Keratinocyte (primary cell): ENCODE data around the gene BSPRY. TPM values are rescaled to one million over a fixed set of nuclear protein-coding genes. Genes with fewer than 3 reads are reported as not detected.

Experiments
- DNase-seq: peaks from one replicate; pipeline ENCODE4 v3.0.0-alpha.2; 2011; ENCODE audit warnings: low read depth, missing footprints, low spot score
- FAIRE-seq: peaks from 2 replicates; lab custom pipeline; 2011; peaks lifted over from hg19 to GRCh38; lab: Jason Lieb, UNC
- H2AFZ ChIP-seq: 2 replicates; pipeline ENCODE4 v1.6.0; 2012; ENCODE audit warnings: low read length, control low read depth, inconsistent platforms; ENCODE audit not compliant: control insufficient read depth
- H3K27ac ChIP-seq: 2 replicates; pipeline ENCODE4 v1.5.1; 2011; ENCODE audit warnings: low read length; ENCODE audit not compliant: control insufficient read depth, insufficient read depth
- H3K27me3 ChIP-seq: 3 replicates; pipeline ENCODE4 v1.6.0; 2011; ENCODE audit warnings: low read length; ENCODE audit not compliant: control insufficient read depth, insufficient read depth; ENCODE audit errors: extremely low read depth
- H3K36me3 ChIP-seq, 2 experiments: 2 replicates in 1 of 2; 3 replicates in 1 of 2; pipeline ENCODE4 v1.5.1; 2011; ENCODE audit warnings: low read length in 2 of 2, mild to moderate bottlenecking in 1 of 2; ENCODE audit not compliant: control insufficient read depth in 2 of 2, insufficient read depth in 2 of 2; ENCODE audit errors: extremely low read depth in 1 of 2
- H3K4me1 ChIP-seq: 3 replicates; pipeline ENCODE4 v1.5.1; 2011; ENCODE audit warnings: low read length; ENCODE audit not compliant: control insufficient read depth, insufficient read depth; ENCODE audit errors: extremely low read depth
- H3K4me2 ChIP-seq: 3 replicates; pipeline ENCODE4 v1.6.0; 2011; ENCODE audit warnings: low read depth, low read length; ENCODE audit not compliant: control insufficient read depth, insufficient read depth; ENCODE audit errors: extremely low read depth
- H3K4me3 ChIP-seq, 3 experiments: fragments of 200-600 bp in 1 of 3; sonication (generic) in 1 of 3; 2 replicates in 2 of 3; 3 replicates in 1 of 3; pipeline ENCODE4 v1.5.1; 2011 to 2016; ENCODE audit warnings: low read length in 3 of 3, mild to moderate bottlenecking in 3 of 3, control low read depth in 2 of 3, inconsistent platforms in 1 of 3, low read depth in 1 of 3, mixed read lengths in 1 of 3, mixed run types in 1 of 3, moderate library complexity in 1 of 3; ENCODE audit not compliant: control insufficient read depth in 2 of 3, insufficient read depth in 2 of 3; ENCODE audit errors: extremely low read depth in 1 of 3
- H3K79me2 ChIP-seq: 2 replicates; pipeline ENCODE4 v1.6.0; 2012; ENCODE audit warnings: low read length; ENCODE audit not compliant: control insufficient read depth, insufficient read depth
- H3K9ac ChIP-seq: 3 replicates; pipeline ENCODE4 v1.6.0; 2011; ENCODE audit warnings: low read length; ENCODE audit not compliant: control insufficient read depth, insufficient read depth; ENCODE audit errors: extremely low read depth
- H3K9me1 ChIP-seq: 3 replicates; pipeline ENCODE4 v1.6.0; 2011; ENCODE audit warnings: low read length; ENCODE audit not compliant: control insufficient read depth, insufficient read depth; ENCODE audit errors: extremely low read depth
- H3K9me3 ChIP-seq: 2 replicates; pipeline ENCODE4 v1.5.1; 2012; ENCODE audit warnings: low read depth, low read length; ENCODE audit not compliant: control insufficient read depth
- H4K20me1 ChIP-seq: 3 replicates; pipeline ENCODE4 v1.6.0; 2011; ENCODE audit warnings: low read length; ENCODE audit not compliant: control insufficient read depth, insufficient read depth; ENCODE audit errors: extremely low read depth
- EZH2 ChIP-seq: IDR thresholded peaks from one replicate; pipeline ENCODE4 v1.6.1; 2012; ENCODE audit warnings: inconsistent platforms, mild to moderate bottlenecking, low read length, moderate library complexity
- dilution Hi-C: fragments of 300-500 bp; cut with MboI; formaldehyde crosslinking; loops from one replicate; pipeline ENCODE4 v1.7.0; 2020; ENCODE audit warnings: low sequenced_read_pairs; ENCODE audit not compliant: extremely low pct_ligation_motif_present
- polyA plus RNA-seq, 5 experiments: library from polyadenylated mRNA; depleted of rRNA in 3 of 5; stranded (reverse) in 3 of 5; stranded (forward) in 1 of 5; unstranded in 1 of 5; fragments of >200 nt; gene quantifications; 1 replicate in 1 of 5; 2 replicates in 3 of 5; 3 replicates in 1 of 5; pipeline versions ENCODE4 v1.2.1 to v1.2.3, GENCODE V29; 2011 to 2012; ENCODE audit warnings: missing spikeins in 2 of 5, low read depth in 1 of 5, low replicate concordance in 1 of 5
- TF ChIP-seq, protein P1 (sequence below), 3 experiments: IDR thresholded peaks in 1 of 3; conservative IDR thresholded peaks in 1 of 3; optimal IDR thresholded peaks in 1 of 3; 2 replicates in 2 of 3; 3 replicates in 1 of 3; pipeline versions ENCODE3 to v1.5.1; 2011; ENCODE audit warnings: low read length in 3 of 3, mild to moderate bottlenecking in 3 of 3, moderate library complexity in 2 of 3, control low read depth in 1 of 3, inconsistent platforms in 1 of 3; ENCODE audit not compliant: insufficient read depth in 2 of 3; ENCODE audit errors: extremely low read depth in 1 of 3

Gene BSPRY
- polyA plus RNA-seq, 1 donor (not counting 4 experiments of a cell fraction or from before 2014, with no cell fraction given), result 0.41 TPM

DNA sequence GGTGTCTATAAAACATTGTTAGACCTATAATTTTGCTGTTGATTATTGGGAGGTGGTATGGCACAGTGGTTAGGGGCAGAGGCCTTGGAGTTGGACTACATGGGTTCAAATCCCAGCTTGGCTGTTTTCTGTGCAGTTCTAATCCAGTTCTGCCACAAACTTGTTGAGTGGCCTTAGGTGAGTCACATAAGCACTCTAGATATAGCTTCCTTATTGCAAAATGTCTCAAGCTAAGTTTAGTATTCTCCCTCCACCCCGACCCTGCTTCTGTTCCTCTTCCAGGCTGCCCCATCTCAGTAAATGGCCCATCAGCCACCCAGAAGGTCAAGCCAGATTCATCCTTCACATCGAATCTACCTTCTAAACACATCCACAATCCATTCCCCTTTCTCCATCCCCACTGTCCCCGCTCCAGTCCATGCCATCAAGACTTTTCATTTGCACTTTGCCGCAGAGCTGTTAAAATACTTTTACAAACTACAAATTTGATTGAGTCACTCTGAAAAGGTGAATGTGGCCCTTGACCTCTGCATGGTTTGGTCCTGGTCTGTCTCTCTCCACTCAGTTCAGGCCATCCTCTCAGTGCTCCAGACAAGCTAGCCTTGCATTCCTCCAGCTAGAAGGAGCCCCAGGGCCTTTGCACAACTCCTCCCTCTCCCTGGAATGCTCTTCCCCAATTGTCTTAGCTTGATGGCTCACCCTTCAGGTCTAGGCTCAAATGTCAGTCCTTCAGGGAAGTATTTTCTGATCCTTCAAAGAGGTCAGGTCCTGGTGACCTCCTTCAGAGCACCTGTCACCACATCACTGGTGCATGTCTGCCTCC is 37.4 kb downstream of the BSPRY start:
- no peak for DNase-seq
- H3K36me3 ChIP-seq, result peaks cover 2 to 19% of the 10 kb centered on the region in 2 experiments

DNA sequence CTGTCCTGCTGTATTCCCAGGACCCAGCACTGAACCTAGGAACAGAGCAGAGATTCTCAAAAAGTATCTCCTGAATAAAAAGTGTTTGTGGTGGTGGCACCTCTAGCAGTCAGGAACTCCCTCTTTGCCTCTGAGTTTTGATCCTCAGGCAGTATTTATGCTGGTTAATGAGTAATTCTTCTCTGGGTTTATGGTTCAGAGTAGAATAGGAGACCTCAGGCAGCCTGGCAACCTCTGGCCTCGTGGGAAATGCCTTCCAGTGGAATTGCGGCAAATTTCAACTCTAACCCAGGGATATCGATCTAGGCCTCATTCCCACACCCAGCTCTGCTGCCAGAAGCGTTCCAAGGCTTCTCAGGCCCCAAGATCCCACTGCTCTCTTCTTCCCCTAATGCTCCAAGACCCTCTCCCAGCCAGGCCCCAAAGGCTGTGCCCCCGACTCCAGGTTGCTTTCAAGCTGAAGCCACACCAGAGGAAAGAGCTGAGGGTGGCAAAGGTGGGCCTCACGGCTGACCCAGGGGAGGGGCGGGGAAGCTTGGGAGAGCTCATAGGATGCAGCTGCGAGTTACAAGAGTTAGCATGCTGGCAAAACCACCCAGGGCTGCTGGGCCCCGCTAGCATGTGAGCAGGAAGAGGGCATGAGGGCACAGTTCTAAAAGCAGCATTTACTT is 38.4 kb downstream of the BSPRY start:
- H3K4me1 ChIP-seq, result no peaks in the 10 kb centered on the region
- H3K79me2 ChIP-seq, result no peaks in the 10 kb centered on the region
- H3K4me3 ChIP-seq, result no peak overlapping the region
- no peak overlapping the region for H3K27ac ChIP-seq
- no peak overlapping the region for H3K4me2 ChIP-seq
- no peaks in the 10 kb centered on the region for H4K20me1 ChIP-seq
- peaks cover 3 to 21% of the 10 kb centered on the region in 2 experiments for H3K36me3 ChIP-seq
- H3K9ac ChIP-seq, result no peak overlapping the region
- DNase-seq, result no peak
- H3K27me3 ChIP-seq, result no peaks in the 10 kb centered on the region
- dilution Hi-C loops, result no loop called here
- no peaks in the 10 kb centered on the region for H3K9me3 ChIP-seq
- TF ChIP-seq EZH2, result no peak
- H3K9me1 ChIP-seq, result no peaks in the 10 kb centered on the region
- FAIRE-seq, result no peak
- no peak overlapping the region for H2AFZ ChIP-seq

More for the DNA sequence above, 37.4 kb downstream of the BSPRY start:
- Histone ChIP-seq H3K9me3 (no peaks in the 10 kb centered on the region), H3K4me3 (no peak overlapping the region), H3K79me2 (no peaks in the 10 kb centered on the region), H3K4me1 (peaks cover 6% of the 10 kb centered on the region), H4K20me1 (no peaks in the 10 kb centered on the region), H3K9me1 (no peaks in the 10 kb centered on the region), H2AFZ (no peak overlapping the region), H3K27ac (no peak overlapping the region), H3K9ac (no peak overlapping the region), H3K4me2 (no peak overlapping the region), H3K27me3 (no peaks in the 10 kb centered on the region)
- dilution Hi-C loops, result no loop called here
- TF ChIP-seq, protein P1, sequence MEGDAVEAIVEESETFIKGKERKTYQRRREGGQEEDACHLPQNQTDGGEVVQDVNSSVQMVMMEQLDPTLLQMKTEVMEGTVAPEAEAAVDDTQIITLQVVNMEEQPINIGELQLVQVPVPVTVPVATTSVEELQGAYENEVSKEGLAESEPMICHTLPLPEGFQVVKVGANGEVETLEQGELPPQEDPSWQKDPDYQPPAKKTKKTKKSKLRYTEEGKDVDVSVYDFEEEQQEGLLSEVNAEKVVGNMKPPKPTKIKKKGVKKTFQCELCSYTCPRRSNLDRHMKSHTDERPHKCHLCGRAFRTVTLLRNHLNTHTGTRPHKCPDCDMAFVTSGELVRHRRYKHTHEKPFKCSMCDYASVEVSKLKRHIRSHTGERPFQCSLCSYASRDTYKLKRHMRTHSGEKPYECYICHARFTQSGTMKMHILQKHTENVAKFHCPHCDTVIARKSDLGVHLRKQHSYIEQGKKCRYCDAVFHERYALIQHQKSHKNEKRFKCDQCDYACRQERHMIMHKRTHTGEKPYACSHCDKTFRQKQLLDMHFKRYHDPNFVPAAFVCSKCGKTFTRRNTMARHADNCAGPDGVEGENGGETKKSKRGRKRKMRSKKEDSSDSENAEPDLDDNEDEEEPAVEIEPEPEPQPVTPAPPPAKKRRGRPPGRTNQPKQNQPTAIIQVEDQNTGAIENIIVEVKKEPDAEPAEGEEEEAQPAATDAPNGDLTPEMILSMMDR (optimal IDR thresholded peaks at IDR 0.05 in 1 of 3, IDR thresholded peaks at IDR 0.05 in 1 of 3, conservative IDR thresholded peaks at IDR 0.05 in 1 of 3; ENCODE audit: extremely low read depth in 1 of 3, insufficient read depth in 2 of 3, low read length in 3 of 3), result no peak
- no peak for TF ChIP-seq EZH2
- no peak for FAIRE-seq
